A549 (cell line): ENCODE data around the gene KIAA1191. TPM values are rescaled to one million over a fixed set of nuclear protein-coding genes. Genes with fewer than 3 reads are reported as not detected.

Experiments
- ATAC-seq, 2 experiments: fragments of 200-7000 bp in 1 of 2; fragments of >200 bp in 1 of 2; cut with Nextera tagmentation in 1 of 2; cut with Tn5 transposase in 1 of 2; 3 replicates each; pipeline versions ENCODE4 v1.8.0 to v1.9.1; 2018 to 2020; ENCODE audit warnings: mild to moderate bottlenecking in 1 of 2, moderate library complexity in 1 of 2
- CTCF ChIA-PET: fragments of 300-600 bp; sonication (Branson Sonifier 250); formaldehyde crosslinking; extraction: SDS; loops from one replicate; lab custom pipeline; 2021; ENCODE audit warnings: antibody characterized with exemption, inconsistent platforms; lab: Yijun Ruan, JAX
- POLR2A ChIA-PET: fragments of 350-600 bp; formaldehyde crosslinking; extraction: SDS; loops from one replicate; lab custom pipeline; 2021; ENCODE audit warnings: antibody characterized with exemption, inconsistent platforms; lab: Yijun Ruan, JAX
- DNase-seq, 2 experiments: peaks; one replicate each; pipeline versions ENCODE4 v3.0.0 to v3.0.0-alpha.2; 2011 to 2016; ENCODE audit warnings: low read depth in 1 of 2, low spot score in 1 of 2
- FAIRE-seq: peaks from 2 replicates; lab custom pipeline; 2011; peaks lifted over from hg19 to GRCh38; lab: Jason Lieb, UNC
- H3K27ac ChIP-seq, 2 experiments: fragments of >200 bp; sonication (Bioruptor Twin); formaldehyde crosslinking; 3 replicates each; pipeline ENCODE4 v1.5.1; 2016 to 2017
- H3K4me1 ChIP-seq: fragments of >200 bp; sonication (Bioruptor Twin); formaldehyde crosslinking; 3 replicates; pipeline ENCODE4 v1.6.1; 2016
- H3K4me2 ChIP-seq: fragments of >200 bp; sonication (Bioruptor Twin); formaldehyde crosslinking; 3 replicates; pipeline ENCODE4 v1.6.1; 2016
- H3K4me3 ChIP-seq: fragments of >200 bp; sonication (Bioruptor Twin); formaldehyde crosslinking; 3 replicates; pipeline ENCODE4 v1.5.1; 2016
- H3K9me3 ChIP-seq: fragments of >200 bp; sonication (Bioruptor Twin); formaldehyde crosslinking; 3 replicates; pipeline ENCODE4 v1.6.1; 2016
- ATOH8 ChIP-seq: fragments of 250-450 bp; sonication (Bioruptor Pico); IDR thresholded peaks from 2 replicates; pipeline ENCODE4 v1.5.0; 2020; ENCODE audit warnings: low read depth, mild to moderate bottlenecking, moderate library complexity
- BHLHE40 ChIP-seq: IDR thresholded peaks from 2 replicates; pipeline ENCODE4 v1.6.1; 2012; ENCODE audit warnings: low read depth, low read length, inconsistent platforms
- CEBPB ChIP-seq, 2 experiments: fragments of >200 bp in 1 of 2; sonication (Bioruptor Twin) in 1 of 2; formaldehyde crosslinking in 1 of 2; IDR thresholded peaks; 2 replicates each; pipeline ENCODE4 v1.6.1; 2012 to 2016
- CHD4 ChIP-seq: fragments of 200-600 bp; sonication (generic); IDR thresholded peaks from 2 replicates; pipeline ENCODE4 v1.6.1; 2016; ENCODE audit warnings: antibody characterized with exemption, mild to moderate bottlenecking, borderline replicate concordance
- EHMT2 ChIP-seq: fragments of 200-600 bp; sonication (generic); IDR thresholded peaks from 2 replicates; pipeline ENCODE4 v1.6.1; 2016; ENCODE audit warnings: antibody characterized with exemption, low read depth, mild to moderate bottlenecking, moderate library complexity
- ESRRA ChIP-seq: fragments of 150-350 bp; IDR thresholded peaks from 2 replicates; pipeline ENCODE4 v1.6.1; 2014; ENCODE audit warnings: mild to moderate bottlenecking, low read length, borderline replicate concordance
- JUN ChIP-seq, 2 experiments: fragments of >200 bp; sonication (Bioruptor Twin); formaldehyde crosslinking; IDR thresholded peaks; 2 replicates in 1 of 2; 3 replicates in 1 of 2; pipeline ENCODE4 v1.6.1; 2016 to 2017
- JUNB ChIP-seq: fragments of >200 bp; sonication (Bioruptor Twin); formaldehyde crosslinking; IDR thresholded peaks from 2 replicates; pipeline ENCODE4 v1.6.1; 2016
- KDM5A ChIP-seq: fragments of 200-600 bp; sonication (generic); IDR thresholded peaks from 2 replicates; pipeline ENCODE4 v1.6.1; 2016; ENCODE audit warnings: antibody characterized with exemption, mild to moderate bottlenecking
- MAFK ChIP-seq: fragments of 450-650 bp; IDR thresholded peaks from 2 replicates; pipeline ENCODE4 v1.6.1; 2014; ENCODE audit not compliant: partially characterized antibody
- NFE2L2 ChIP-seq: fragments of 150-350 bp; conservative IDR thresholded peaks from 2 replicates; pipeline ENCODE4 v1.6.1; 2014; ENCODE audit warnings: low read length
- RCOR1 ChIP-seq: fragments of 150-350 bp; IDR thresholded peaks from 2 replicates; pipeline ENCODE4 v1.6.1; 2014; ENCODE audit warnings: antibody characterized with exemption, low read length, low read depth
- SMC3 ChIP-seq: fragments of >200 bp; sonication (Bioruptor Twin); formaldehyde crosslinking; IDR thresholded peaks from 3 replicates; pipeline ENCODE4 v1.6.1; 2018; ENCODE audit warnings: inconsistent platforms
- SREBF2 ChIP-seq: fragments of 450-650 bp; IDR thresholded peaks from 2 replicates; pipeline ENCODE4 v1.6.1; 2014; ENCODE audit warnings: mild to moderate bottlenecking, moderate library complexity
- TP53 ChIP-seq: fragments of 250-450 bp; sonication (Bioruptor Pico); IDR thresholded peaks from 2 replicates; pipeline ENCODE4 v1.5.0; 2021; ENCODE audit warnings: mild to moderate bottlenecking, moderate library complexity
- ZC3H11A ChIP-seq: fragments of 450-650 bp; IDR thresholded peaks from 2 replicates; pipeline ENCODE4 v1.6.1; 2014; ENCODE audit warnings: antibody characterized with exemption, mild to moderate bottlenecking
- WGBS: methylation state at CpG from one replicate; pipeline ENCODE4 v1.1.6; 2017; ENCODE audit errors: missing lambda C conversion rate; 5-methylcytosine and 5-hydroxymethylcytosine counted together
- polyA plus RNA-seq, 4 experiments: library from polyadenylated mRNA; depleted of rRNA in 3 of 4; stranded (reverse); fragments of >200 nt; fragmentation: RNase III in 1 of 4; extraction: RNeasy Plus Mini Kit Qiagen cat#74134 plus additional on column Dnase treatment in 1 of 4; gene quantifications; 2 replicates in 3 of 4; 3 replicates in 1 of 4; pipeline ENCODE4 v1.2.3, GENCODE V29; 2011 to 2017
- TF ChIP-seq, protein P1 (sequence below): fragments of 250-450 bp; sonication (Bioruptor Pico); IDR thresholded peaks from 2 replicates; pipeline ENCODE4 v1.5.0; 2021; ENCODE audit warnings: mild to moderate bottlenecking, moderate library complexity, borderline replicate concordance

Gene KIAA1191
- polyA plus RNA-seq, 2 of the 4 experiments (the other 2 are of a cell fraction), result 83.6 to 89.3 TPM

DNA sequence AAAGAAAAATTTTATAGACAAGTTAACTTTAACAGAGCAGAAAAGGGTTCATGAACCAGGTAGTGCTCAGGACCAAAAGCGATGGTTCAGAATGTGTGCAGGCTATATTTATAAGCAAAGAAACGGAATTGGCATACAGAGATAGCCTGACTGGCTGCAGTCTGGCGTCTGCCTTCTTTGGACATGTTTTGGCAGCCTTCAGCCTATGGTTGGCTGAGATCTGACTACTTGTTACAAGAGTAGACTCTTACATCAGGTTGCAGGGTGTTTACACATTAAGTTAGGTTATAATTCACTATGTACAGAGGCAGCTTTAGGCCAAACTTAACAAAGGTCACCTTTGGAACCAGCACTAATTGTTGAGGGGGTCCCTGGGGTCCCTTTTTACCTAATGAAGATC is 19.9 kb upstream of the KIAA1191 start:
- DNase-seq, result no peak
- WGBS, result 90% methylated on average over 3 of the region's 3 CpGs
- no peak overlapping the region for H3K4me3 ChIP-seq
- H3K4me1 ChIP-seq, result peaks cover 1% of the 10 kb centered on the region
- TF ChIP-seq ESRRA (no peak), JUNB (no peak), JUN (IDR thresholded peaks at IDR 0.05) (no peak), EHMT2 (no peak)
- ChIA-PET CTCF (interaction anchor here (1.3 kb wide), 1 partner anchor 847 kb away, joined by 4 read pairs; no protein-coding TSS in a partner anchor), POLR2A (no interaction called here)
- H3K9me3 ChIP-seq, result no peaks in the 10 kb centered on the region
- no peak for FAIRE-seq
- no peak for ATAC-seq
- no peak overlapping the region for H3K27ac ChIP-seq
- H3K4me2 ChIP-seq, result no peak overlapping the region

- POLR2A ChIA-PET, result no interaction called here
- H3K4me2 ChIP-seq, result no peak overlapping the region
- no peaks in the 10 kb centered on the region for H3K4me1 ChIP-seq
- ATAC-seq (no peak), FAIRE-seq (no peak), DNase-seq (no peak)
- H3K27ac ChIP-seq, result no peak overlapping the region
- no peaks in the 10 kb centered on the region for H3K9me3 ChIP-seq
- TF ChIP-seq CHD4, result no peak
- TF ChIP-seq, protein P1, sequence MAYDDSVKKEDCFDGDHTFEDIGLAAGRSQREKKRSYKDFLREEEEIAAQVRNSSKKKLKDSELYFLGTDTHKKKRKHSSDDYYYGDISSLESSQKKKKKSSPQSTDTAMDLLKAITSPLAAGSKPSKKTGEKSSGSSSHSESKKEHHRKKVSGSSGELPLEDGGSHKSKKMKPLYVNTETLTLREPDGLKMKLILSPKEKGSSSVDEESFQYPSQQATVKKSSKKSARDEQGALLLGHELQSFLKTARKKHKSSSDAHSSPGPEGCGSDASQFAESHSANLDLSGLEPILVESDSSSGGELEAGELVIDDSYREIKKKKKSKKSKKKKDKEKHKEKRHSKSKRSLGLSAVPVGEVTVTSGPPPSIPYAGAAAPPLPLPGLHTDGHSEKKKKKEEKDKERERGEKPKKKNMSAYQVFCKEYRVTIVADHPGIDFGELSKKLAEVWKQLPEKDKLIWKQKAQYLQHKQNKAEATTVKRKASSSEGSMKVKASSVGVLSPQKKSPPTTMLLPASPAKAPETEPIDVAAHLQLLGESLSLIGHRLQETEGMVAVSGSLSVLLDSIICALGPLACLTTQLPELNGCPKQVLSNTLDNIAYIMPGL (CRISPR knock-in tag), result no peak
- no peak for TF ChIP-seq KDM5A
- no peak for TF ChIP-seq ATOH8
- no peak for TF ChIP-seq RCOR1
- TF ChIP-seq MAFK, result no peak
- TF ChIP-seq NFE2L2, result no peak
- TF ChIP-seq CEBPB (IDR thresholded peaks at IDR 0.05), result no peak
- CTCF ChIA-PET, result interaction anchor here (0.6 kb wide), 1 partner anchor 19 kb away, joined by 3 read pairs; no protein-coding TSS in a partner anchor
- WGBS, result 72% methylated on average over 3 of the region's 3 CpGs
- H3K4me3 ChIP-seq, result no peak overlapping the region
Observed at GRCh38 chr5:176379881-176380280, 18.3 kb upstream of the KIAA1191 start.

GRCh38 chr5:176373100-176373818 is 11.7 kb upstream of the KIAA1191 start:
- CTCF ChIA-PET, result no interaction called here
- TF ChIP-seq JUNB, result no peak
- TF ChIP-seq TP53 (CRISPR knock-in tag), result no peak
- TF ChIP-seq SMC3, result no peak
- TF ChIP-seq ZC3H11A, result no peak
- TF ChIP-seq BHLHE40, result no peak
- TF ChIP-seq MAFK, result no peak
- TF ChIP-seq SREBF2, result no peak
- no peaks in the 10 kb centered on the region for H3K4me1 ChIP-seq
- POLR2A ChIA-PET, result no interaction called here
- H3K4me3 ChIP-seq, result no peak overlapping the region
- no peak overlapping the region for H3K27ac ChIP-seq
- H3K9me3 ChIP-seq, result no peaks in the 10 kb centered on the region
- 83% methylated on average over 7 of the region's 7 CpGs for WGBS
- FAIRE-seq (no peak), ATAC-seq (no peak), DNase-seq (no peak)
- H3K4me2 ChIP-seq, result no peak overlapping the region
